ENCODE measurements around the gene FHOD1.

FHOD1 gene

DNA sequence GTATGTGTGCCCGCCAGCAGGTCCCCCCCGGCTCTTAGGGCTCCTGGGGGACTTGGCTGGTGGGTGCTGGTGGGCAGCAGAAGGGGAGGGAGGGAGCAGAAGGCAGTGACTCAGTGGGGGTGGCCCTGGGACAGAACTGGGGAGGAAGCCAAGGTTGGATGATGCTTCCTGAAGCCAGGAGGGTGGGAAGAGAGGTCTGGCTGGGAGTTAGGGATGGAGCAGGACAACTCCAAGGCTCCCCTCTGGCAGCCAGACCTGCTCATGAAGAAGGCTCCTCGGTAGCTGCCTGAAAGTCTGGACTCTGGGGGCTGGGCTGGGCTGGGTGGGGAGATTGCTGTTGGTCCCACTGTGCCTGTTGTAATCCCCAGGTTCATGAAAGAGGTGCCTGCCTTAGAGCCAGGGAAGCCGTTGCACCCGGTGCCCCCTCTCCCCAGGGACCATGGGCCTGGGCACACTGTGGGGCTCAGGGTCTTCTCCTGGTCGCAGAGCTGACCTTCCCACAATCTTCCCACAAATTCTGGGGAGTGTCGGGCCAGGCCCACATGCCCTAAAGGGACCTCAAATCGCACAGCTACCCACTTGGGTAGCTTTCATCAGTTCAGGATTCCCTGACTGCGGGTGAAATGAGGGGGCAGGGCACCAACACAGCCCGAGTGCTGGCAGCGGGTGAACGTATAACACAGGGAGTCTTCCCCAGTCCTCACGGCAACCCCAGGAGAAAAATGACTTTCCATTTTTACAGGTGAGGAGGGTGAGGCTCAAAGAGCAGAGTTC, 30.9 kb upstream of the FHOD1 start:
- in situ Hi-C loops (cut with MboI; ENCODE audit: low sequenced_read_pairs), result no loop called here

DNA sequence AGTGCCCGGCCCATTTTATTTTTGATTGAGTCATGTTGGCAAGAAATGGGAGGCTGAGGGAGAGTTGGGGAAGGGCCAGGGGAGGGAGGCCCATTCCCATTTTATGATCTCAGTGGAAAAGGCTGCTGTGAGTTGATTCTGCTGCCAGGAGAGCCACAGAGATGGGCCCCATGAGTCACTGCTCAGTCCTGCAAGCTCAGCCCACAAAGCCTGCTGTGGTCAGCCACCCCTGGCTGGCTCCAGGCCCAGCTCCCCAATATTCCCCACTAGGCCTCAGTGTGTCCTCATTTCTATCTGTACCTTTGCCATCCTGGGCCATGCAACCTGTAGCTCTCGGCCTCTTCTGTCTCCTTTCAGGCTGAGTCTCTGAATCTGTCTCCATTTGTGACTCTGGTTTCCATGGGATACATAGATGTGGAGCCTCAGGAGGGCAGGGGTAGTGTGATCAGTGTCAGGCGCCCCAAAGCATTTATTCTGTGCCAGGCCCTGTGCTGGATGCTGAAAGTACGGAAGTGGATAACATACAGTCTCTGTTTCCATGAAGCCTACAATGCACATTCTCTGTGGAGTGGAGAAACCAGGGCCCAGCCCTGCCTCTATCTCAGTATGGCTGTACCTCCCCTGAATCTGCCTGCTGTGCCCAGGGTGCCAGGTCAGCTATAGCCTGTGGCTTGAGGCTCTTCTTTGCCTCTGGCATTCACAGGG, 30.2 kb upstream of the FHOD1 start:
- in situ Hi-C loops (cut with MboI; ENCODE audit: low sequenced_read_pairs), result no loop called here

DNA sequence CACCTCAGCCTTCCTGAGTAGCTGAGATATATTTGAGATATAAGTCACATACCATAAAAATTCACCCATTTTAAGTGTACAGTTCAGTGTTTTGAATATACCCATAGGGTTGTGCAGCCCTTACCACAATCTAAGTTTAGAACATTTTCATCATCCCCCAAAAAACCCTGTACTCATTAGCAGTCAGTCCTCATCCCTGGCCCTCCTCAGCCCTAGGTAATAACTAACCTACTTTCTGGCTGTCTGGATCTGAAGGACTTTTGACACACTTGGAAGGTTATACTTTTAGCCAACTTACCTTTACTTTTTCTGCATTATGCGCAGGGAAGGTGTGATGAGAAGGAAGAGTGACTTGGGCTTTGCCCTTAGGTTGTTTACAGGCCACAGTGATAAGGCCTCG, 28.0 kb upstream of the FHOD1 start:
- in situ Hi-C loops (cut with MboI; ENCODE audit: low sequenced_read_pairs), result no loop called here

DNA sequence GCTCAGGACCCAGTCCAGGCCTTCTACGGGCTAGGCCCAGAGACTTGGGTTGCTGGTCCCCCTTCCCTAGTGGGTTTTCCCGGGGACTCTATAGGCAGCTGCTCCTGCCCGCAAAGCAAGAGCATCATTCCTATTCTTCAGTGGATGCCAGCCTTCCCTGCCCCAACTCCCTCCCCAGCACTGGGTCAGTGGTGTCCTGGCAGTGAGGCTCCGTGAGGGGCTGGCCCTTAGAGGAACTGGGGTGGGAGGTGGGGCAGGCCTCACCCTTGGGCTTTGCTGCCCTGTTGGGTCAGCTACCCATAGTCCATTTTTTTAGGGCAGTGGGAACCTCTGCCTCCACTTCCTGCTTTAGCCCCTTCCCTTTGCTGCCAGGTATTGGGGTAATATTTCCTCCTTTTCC, 24.2 kb upstream of the FHOD1 start:
- in situ Hi-C loops (cut with MboI; ENCODE audit: low sequenced_read_pairs), result no loop called here

DNA sequence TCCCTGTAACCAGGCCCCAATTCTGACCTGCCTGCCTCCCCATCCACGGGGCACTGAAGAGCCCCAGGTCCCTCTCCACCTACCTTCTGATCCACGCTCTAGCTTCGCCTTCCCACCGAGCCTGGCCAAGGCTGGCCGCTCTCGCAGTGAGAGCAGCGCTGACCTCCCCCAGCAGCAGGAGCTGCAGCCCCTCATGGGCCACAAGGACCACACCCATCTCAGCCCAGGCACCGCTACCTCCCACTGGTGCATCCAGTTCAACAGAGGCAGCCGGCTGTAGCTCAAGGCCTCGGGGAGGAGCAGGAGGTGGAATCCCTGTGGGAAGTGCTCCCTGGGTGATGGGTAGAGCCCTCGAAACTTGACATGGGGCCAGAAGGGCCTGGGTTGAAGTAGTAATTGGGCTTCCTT, 23.7 kb upstream of the FHOD1 start:
- in situ Hi-C loops (cut with MboI; ENCODE audit: low sequenced_read_pairs), result no loop called here

DNA sequence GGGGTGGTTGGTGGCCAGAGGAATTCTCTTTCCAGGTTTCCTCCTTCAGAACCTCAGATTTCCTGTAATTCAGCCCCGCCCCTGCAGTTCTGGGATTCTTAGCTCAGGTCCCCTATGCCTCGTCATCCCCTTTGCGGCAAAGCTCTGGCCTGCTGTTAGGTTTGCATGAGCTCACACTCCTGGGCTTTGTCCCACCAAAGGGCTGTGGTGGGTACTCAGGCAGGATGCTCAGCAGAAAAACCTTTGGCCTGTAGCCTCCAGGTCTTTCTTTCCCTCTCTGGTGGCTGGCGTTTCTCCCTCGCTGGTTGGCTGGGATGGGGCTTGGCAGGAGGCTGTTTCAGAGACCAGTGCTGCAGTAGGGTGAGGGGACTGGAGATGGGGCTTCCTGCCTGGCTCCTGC, 22.5 kb upstream of the FHOD1 start:
- in situ Hi-C loops (cut with MboI; ENCODE audit: low sequenced_read_pairs), result no loop called here

DNA sequence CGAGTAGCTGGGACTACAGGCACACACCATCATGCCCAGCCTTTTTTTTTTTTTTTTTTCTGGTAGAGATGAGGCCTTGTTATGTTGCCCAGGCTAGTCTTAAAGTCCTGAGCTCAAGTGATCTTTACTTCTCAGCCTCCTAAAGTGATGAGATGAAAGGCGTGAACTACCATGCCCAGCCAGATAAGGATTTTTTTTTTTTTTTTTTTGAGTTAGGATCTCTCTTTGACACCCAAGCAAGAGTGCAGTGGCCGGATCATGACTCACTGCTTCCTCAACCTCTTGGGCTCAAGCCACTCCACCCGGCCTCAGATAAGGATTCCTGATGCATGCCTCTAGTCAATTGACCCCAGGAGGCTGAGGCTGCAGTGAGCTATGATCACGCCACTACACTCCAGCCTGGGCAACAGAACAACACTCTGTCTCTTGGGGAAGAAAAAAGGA, 20.9 kb upstream of the FHOD1 start:
- in situ Hi-C loops (cut with MboI; ENCODE audit: low sequenced_read_pairs), result no loop called here

DNA sequence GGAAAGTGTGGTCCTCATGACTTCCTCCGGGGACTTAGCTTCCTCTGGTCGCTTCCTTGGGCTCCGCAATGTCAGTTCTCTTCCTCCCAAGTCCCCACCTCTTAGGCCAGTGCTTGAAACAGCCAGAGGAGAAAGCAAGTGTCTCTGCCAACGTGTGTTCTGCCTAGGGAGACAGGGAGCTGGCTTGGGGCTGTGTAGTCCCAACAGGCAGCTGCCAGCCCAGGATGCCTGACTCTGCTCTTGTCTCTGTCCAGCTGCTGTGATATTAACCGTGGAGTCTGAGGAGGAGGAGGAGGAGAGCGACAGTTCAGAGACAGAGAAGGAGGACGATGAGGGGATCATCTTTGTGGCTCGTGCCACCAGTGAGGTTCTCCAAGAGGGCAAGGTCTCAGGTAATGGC, 18.6 kb upstream of the FHOD1 start:
- in situ Hi-C loops (cut with MboI; ENCODE audit: low sequenced_read_pairs), result no loop called here

DNA sequence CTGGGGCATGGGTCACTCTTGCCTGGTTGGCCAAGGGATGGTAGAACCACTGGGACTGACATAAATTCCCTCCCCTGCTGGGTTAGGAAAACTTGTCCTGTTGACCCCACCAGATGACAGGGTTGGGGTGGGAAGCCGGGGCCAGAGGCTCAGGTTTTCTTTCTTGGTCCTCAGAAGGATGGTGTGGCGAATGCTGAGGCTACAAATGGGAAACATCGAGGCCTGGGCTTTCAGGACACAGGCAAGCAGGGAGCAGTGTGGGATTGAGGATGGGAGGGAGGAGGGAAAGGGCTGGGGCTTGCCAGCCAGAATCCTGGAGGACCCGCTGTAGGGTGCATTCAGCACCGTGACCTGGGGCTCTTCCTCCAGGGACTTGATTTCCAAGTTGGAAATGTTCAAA, 17.6 kb upstream of the FHOD1 start:
- in situ Hi-C loops (cut with MboI; ENCODE audit: low sequenced_read_pairs), result no loop called here

DNA sequence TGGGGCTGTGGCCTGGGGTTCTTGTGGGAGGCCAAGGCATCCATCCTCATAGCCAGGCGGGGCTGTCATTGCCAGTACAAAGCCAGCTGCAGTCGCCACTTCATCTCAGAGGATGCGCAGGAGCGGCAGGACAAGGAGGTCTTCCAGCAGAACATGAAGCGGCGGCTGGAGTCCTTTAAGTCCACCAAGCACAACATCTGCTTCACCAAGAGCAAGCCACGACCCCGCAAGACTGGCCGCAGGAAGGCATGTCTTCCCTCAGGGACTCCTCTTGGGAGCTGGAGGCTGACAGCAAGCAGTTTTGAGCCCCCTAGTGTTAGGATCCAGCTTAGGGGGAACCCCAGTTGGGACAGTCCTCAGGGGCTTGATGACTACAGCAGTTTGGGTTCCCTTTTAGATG, 17.0 kb upstream of the FHOD1 start:
- in situ Hi-C loops (cut with MboI; ENCODE audit: low sequenced_read_pairs), result no loop called here

DNA sequence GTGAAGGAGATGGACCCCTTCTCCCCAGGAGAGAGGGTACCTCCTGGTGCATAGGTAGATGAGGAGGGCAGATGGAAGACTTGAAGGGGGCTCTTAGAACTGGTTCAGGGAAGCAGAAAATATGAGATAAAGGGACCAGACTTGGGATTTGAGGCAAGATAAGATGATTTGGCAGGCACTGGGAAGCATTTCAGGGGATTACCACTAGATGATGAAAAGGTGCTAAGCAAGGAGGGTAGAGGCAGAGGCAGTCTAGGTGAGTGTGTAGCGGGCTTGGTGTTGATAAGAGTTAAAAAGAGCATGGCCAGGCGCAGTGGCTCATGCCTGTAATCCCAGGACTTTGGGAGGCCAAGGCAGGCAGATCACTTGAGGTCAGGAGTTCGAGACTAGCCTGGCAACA, 15.9 kb upstream of the FHOD1 start:
- in situ Hi-C loops (cut with MboI; ENCODE audit: low sequenced_read_pairs), result no loop called here

DNA sequence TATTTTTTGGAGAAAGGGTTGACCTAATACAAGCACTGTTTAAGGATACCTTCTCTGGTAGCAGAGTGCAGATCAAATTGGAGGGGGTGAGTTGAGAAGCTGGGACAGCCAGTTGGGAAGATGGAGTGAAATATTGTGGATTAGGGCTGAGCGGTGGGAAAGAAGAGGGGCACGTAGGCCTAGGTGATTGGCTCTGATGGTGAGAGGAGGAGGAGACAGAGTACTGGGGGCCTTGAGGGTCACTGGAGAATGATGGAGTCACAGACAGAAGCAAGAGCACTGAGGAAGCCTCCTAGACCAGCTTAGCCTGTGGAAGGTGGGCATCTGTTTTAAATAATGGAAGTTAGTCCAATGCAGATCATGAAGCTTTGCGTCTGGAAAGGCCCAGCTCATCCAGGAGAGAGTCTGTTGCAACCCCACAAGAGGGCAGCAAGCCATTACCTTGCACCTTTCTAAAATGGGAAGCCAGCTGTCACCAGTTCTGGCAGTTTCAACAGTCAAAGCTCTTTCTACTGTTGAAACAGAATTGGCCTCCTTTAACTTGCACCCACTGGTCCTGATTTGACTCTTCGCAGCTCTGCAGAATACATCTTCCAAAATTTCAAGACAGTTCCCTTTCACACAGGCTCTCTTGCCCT, 13.3 kb upstream of the FHOD1 start:
- in situ Hi-C loops (cut with MboI; ENCODE audit: low sequenced_read_pairs), result no loop called here

DNA sequence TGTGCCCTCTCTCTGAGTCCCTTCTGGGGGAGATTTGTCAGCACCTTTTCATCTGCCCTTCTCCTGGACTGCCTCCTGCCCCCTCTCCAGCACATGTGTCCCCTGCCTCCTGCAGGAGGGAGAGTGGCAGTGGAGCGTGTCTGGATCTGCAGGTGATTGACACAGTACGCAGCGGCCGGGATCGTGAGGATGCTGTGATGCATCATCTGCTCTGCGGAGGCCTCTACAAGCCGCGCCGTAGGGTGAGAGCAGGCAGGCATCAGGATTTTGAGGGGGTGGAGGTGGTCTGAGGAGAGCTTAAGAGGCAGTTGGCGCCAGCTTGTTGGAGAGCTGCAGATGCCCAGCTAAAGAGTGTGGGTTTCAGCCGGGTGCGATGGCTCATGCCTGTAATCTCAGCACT, 12.4 kb upstream of the FHOD1 start:
- in situ Hi-C loops (cut with MboI; ENCODE audit: low sequenced_read_pairs), result no loop called here

DNA sequence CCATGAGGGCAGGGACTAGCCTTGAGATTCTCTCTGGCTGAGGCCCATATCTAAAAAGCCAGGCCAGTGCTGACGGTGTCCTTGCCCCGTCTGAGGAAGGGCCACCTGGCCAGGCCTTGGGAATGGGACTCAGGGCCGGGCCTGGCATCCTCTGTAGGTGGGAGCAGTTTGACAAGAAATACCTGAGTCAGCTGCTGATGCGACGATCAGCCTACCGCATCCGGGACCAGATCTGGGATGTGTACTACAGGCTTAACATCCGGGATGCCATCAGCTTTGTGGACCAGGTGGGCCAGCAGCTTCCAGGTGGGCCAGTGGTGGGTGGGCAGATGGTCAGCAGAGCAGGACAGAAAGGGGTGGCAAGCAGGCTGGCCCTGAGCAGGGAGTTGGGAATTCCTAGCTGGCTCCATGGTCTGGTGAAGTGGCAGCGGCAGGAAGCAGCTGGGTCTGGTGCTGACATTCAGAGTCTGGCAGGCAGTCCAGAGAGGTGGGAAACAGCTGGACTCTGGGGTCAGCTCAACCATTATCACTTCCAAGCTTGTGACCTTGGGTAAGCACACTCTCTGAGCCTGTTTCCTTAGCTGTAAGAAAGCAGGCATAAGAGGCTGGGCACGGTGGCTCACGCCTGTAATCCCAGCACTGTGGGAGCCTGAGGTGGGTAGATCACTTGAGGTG, 11.0 kb upstream of the FHOD1 start:
- in situ Hi-C loops (cut with MboI; ENCODE audit: low sequenced_read_pairs), result no loop called here

DNA sequence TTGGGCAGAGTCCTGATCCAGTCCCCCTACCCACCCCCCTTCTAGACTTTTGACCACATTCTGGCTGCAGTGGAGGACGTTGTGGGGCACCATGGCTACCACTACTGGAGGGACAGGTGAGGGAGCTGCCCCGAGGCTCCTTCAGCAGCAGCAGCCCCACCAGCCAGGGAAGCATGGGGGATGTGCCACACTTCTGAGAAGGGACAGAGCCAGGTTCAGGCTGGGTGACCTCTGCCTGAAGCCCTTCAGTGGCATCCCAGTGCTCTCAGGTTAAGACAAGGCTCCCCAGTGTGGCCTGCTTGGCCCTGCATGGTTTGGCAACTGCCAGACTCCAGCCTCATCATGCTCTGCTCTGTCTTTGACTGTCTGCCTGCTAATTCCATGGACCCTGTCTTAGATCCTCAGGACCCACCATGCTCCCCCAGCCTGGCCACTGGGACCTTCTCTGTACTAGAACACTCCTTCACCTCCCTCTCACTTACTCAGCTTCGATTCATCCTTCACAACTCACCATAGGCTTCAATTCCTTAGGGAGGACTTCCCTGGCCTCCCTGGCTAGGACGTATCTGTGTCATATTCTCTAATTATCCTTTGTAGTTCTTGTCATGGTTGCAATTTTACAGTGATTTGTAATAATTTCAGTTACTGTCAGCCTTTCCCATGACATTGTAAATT, 10.3 kb upstream of the FHOD1 start:
- in situ Hi-C loops (cut with MboI; ENCODE audit: low sequenced_read_pairs), result no loop called here

DNA sequence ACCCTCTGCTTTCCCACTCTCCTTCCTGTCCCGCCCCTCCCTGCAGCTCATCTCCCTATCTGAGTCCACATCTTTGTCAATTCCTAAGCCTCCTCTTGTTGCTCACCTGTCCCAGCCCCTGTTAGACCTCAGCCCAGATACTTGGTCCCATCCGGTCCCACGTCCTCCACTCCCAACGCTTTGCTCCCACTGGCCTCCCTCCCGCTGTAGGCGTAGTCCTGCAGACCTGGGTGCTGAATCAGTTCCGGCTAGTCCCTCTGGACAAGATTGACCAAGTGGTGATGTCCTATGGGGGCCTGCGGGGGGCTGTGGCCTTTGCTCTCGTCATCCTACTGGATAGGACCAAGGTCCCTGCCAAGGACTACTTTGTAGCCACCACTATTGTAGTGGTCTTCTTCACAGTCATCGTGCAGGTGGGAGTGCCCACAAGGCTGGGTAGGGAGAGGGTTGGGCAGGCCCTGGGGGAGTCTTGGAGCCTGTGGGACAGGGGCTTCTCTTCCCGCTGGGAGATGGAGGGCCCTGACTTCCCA, 9.5 kb upstream of the FHOD1 start:
- in situ Hi-C loops (cut with MboI; ENCODE audit: low sequenced_read_pairs), result no loop called here

DNA sequence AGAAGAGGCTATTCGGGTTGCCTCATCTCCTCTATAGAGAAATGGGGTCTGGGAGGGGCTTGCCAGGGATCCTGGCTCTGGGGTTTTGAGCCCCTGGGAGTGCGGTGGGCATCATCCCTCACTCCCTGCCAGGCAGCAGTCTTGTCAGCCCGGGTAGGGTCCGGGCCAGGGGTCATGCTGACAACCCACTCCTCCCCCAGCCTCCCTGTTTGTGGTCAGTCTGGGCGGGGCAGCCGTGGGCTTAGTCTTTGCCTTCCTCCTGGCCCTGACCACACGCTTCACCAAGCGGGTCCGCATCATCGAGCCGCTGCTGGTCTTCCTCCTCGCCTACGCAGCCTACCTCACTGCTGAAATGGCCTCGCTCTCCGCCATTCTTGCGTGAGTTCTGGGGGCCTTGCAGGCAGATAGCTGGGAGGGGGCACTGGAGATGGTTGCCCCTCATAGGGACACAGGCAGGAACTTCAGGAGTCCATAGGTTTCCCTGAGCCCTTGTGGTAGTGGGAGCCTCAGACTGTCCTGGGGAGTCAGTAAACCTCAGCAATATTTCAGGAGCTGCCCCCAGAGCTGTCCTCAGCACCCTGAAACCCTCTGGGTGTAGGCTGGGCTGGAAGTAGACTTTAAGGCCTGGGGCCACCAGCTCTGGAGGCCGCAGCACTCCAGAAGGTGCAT, 8.4 kb upstream of the FHOD1 start:
- in situ Hi-C loops (cut with MboI; ENCODE audit: low sequenced_read_pairs), result no loop called here

DNA sequence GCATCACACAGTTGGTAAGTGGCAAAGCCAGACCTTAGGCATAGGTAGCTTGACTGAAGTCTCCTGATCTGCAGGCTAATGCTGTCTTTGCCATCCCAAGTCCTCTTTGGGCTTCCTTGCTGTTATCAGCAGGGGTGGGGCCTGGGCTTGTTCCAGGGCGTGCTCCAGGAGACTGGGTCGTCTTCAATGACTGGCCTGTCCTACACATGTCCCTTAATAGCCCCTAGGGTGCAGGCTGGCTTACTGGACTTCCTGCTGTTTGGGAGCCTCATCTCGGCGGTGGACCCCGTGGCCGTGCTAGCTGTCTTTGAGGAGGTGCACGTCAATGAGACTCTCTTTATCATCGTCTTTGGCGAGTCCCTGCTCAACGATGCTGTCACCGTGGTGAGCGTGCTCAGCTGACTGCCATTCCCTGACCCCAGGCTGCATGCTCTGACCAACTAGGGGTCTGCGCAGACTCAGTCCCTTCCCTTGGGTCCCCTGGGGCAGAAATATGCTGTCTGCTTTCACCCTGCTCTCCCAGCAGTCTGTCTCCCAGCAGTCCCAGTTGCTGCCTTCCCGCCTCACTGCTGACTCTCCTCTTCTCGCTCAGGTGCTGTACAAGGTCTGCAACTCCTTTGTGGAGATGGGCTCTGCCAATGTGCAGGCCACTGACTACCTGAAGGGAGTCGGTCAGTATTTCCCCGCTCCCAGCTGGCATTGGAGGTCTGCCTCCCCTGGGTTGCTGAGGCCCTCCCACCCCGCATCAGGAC, 7.7 kb upstream of the FHOD1 start:
- in situ Hi-C loops (cut with MboI; ENCODE audit: low sequenced_read_pairs), result no loop called here
